ENCODE measurements around the gene TTC21A.
A peak's percentile ranks its signal among the peaks of the same experiment; 100 is the strongest.
"Not testable (repeated sequence)": the region's sequence is repeated elsewhere in the genome, so short reads cannot be mapped to it uniquely, and the experiment has no call there.

TTC21A gene

GRCh38 chr3:39153977-39154279 lies 46.4 kb downstream of the TTC21A start:
- DNase-seq, result no peak

- no peak for DNase-seq
Measured at GRCh38 chr3:39154280-39155021, 47.0 kb downstream of the TTC21A start.

GRCh38 chr3:39156421-39156820 lies 48.9 kb downstream of the TTC21A start:
- DNase-seq, result no peak

GRCh38 chr3:39157359-39157758 lies 49.9 kb downstream of the TTC21A start:
- no peak for DNase-seq

GRCh38 chr3:39158148-39158715 lies 50.8 kb downstream of the TTC21A start:
- DNase-seq, result no peak

GRCh38 chr3:39164414-39164813 lies 56.9 kb downstream of the TTC21A start:
- DNase-seq, result no peak

GRCh38 chr3:39165518-39165917 lies 58.0 kb downstream of the TTC21A start:
- DNase-seq, result no peak

- DNase-seq, result no peak
Measured at GRCh38 chr3:39166134-39166710, 58.7 kb downstream of the TTC21A start.

GRCh38 chr3:39166932-39167532 lies 59.6 kb downstream of the TTC21A start:
- no peak for DNase-seq

- DNase-seq, result no peak
Measured at GRCh38 chr3:39168156-39168780, 60.8 kb downstream of the TTC21A start.

GRCh38 chr3:39169712-39170111 lies 62.2 kb downstream of the TTC21A start:
- no peak for DNase-seq

- no peak for DNase-seq
Measured at GRCh38 chr3:39170461-39170860, 63.0 kb downstream of the TTC21A start.

- not testable (repeated sequence) for DNase-seq
Measured at GRCh38 chr3:39170877-39171276, 63.4 kb downstream of the TTC21A start.

GRCh38 chr3:39171860-39172259 lies 64.4 kb downstream of the TTC21A start:
- no peak for DNase-seq

GRCh38 chr3:39173318-39174125 lies 66.0 kb downstream of the TTC21A start:
- no peak for DNase-seq

GRCh38 chr3:39176025-39176714 lies 68.7 kb downstream of the TTC21A start:
- DNase-seq, result no peak

- DNase-seq, result no peak
Measured at GRCh38 chr3:39177708-39178332, 70.3 kb downstream of the TTC21A start.

GRCh38 chr3:39178553-39178952 lies 71.1 kb downstream of the TTC21A start:
- no peak for DNase-seq

- no peak for DNase-seq
Measured at GRCh38 chr3:39180183-39180545, 72.7 kb downstream of the TTC21A start.

GRCh38 chr3:39180546-39181346 lies 73.3 kb downstream of the TTC21A start:
- peak; percentile 29 to 72 for DNase-seq

Measured in NCI-H187 (cell line).